ENCODE results near the gene TMEM178B.

DNA sequence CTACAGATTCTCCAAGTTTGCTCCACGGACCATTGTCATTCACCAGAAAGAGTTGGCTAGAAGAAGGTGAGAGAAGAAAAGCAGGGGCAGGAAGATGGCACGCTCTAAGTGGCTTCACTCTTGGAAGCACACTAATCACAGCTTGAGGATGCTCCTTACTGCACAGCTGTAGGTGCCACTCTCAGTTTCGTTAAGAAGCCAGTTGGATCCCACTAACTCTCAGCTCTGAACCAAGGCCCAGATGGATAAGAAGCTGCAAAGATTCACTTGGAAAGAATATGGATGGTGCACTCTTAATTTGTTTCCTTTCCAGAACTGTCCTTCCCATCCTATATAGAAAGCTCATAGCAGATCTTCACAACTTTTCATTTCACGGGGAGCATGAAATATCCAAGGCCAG, 382.8 kb downstream of the TMEM178B start:
- TF ChIP-seq POLR2A (IDR thresholded peaks at IDR 0.05; ENCODE audit: low read length) (no peak), GATA1 (IDR thresholded peaks at IDR 0.05; ENCODE audit: low read depth, low read length) (no peak)
